Stomach (tissue), 4 donors: ENCODE data around the gene GRK4.

Experiments used
- POLR2A ChIP-seq, 4 donors: fragments of 450-650 bp; IDR thresholded peaks; one replicate each; pipeline ENCODE4 v1.6.1; 2016; ENCODE audit warnings: antibody characterized with exemption in 4 of 4, control low read depth in 2 of 4, mild to moderate bottlenecking in 1 of 4, moderate library complexity in 1 of 4
- POLR2AphosphoS5 ChIP-seq, 3 donors: sonication (generic); formaldehyde crosslinking; IDR thresholded peaks; one replicate each; pipeline ENCODE4 v1.6.1; 2016; ENCODE audit warnings: antibody characterized with exemption in 3 of 3
- TF ChIP-seq, protein P1 (sequence below), 7 experiments: fragments of 450-650 bp in 4 of 7; fragments of 200-600 bp in 3 of 7; sonication (generic) in 3 of 7; IDR thresholded peaks; one replicate each; pipeline ENCODE4 v1.5.1; 2016 to 2019; ENCODE audit warnings: antibody characterized with exemption in 7 of 7, control low read depth in 2 of 7, mild to moderate bottlenecking in 1 of 7

- TF ChIP-seq, protein P1, sequence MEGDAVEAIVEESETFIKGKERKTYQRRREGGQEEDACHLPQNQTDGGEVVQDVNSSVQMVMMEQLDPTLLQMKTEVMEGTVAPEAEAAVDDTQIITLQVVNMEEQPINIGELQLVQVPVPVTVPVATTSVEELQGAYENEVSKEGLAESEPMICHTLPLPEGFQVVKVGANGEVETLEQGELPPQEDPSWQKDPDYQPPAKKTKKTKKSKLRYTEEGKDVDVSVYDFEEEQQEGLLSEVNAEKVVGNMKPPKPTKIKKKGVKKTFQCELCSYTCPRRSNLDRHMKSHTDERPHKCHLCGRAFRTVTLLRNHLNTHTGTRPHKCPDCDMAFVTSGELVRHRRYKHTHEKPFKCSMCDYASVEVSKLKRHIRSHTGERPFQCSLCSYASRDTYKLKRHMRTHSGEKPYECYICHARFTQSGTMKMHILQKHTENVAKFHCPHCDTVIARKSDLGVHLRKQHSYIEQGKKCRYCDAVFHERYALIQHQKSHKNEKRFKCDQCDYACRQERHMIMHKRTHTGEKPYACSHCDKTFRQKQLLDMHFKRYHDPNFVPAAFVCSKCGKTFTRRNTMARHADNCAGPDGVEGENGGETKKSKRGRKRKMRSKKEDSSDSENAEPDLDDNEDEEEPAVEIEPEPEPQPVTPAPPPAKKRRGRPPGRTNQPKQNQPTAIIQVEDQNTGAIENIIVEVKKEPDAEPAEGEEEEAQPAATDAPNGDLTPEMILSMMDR (IDR thresholded peaks at IDR 0.05) = no peak
- TF ChIP-seq POLR2A (IDR thresholded peaks at IDR 0.05) (no peak), POLR2AphosphoS5 (IDR thresholded peaks at IDR 0.05) (no peak)
Measured at GRCh38 chr4:2933566-2934076, 29.8 kb upstream of the GRK4 start.
